ENCODE data around the gene KRT222. TPM values are rescaled to one million over a fixed set of nuclear protein-coding genes. Genes with fewer than 3 reads are reported as not detected.
A peak's percentile ranks its signal among the peaks of the same experiment; 100 is the strongest.

KRT222 gene
- not detected for total RNA-seq
- total RNA-seq: 0 to 0.08 reads per million in 2 donors

GRCh38 chr17:40664582-40665333 is at the start of gene KRT222:
KRT222 (minus strand) TSS chr17:40665177; CDS start chr17:40665099, 78 bp downstream.
- H3K36me3 Mint-ChIP-seq (ENCODE audit: low read depth): peaks cover 2% of the 10 kb centered on the region
- no peak within 1 kb of the TSS for H3K4me3 Mint-ChIP-seq
- H3K27me3 Mint-ChIP-seq: peaks cover 30% of the 10 kb centered on the region
- no peak within 1 kb of the TSS for H3K27ac Mint-ChIP-seq
- ATAC-seq (no peak), DNase-seq (no peak)
- H3K9me3 ChIP-seq (ENCODE audit: control insufficient read depth, low read length, poor library complexity, severe bottlenecking): no peaks in the 10 kb centered on the region
- peaks cover 3% of the 10 kb centered on the region for H3K4me1 Mint-ChIP-seq

GRCh38 chr17:40714473-40714872 is 49.5 kb upstream of the KRT222 start:
- Mint-ChIP-seq H3K27ac (no peak overlapping the region), H3K36me3 (ENCODE audit: low read depth) (no peaks in the 10 kb centered on the region), H3K4me3 (no peak overlapping the region), H3K4me1 (no peaks in the 10 kb centered on the region), H3K27me3 (peaks cover 39% of the 10 kb centered on the region)
- DNase-seq (no peak), ATAC-seq (no peak)
- no peaks in the 10 kb centered on the region for H3K9me3 ChIP-seq (ENCODE audit: control insufficient read depth, low read length, poor library complexity, severe bottlenecking)

- no peaks in the 10 kb centered on the region for H3K4me1 Mint-ChIP-seq
- no peaks in the 10 kb centered on the region for H3K9me3 ChIP-seq (ENCODE audit: control insufficient read depth, low read length, poor library complexity, severe bottlenecking)
- H3K27me3 Mint-ChIP-seq: peaks cover 50% of the 10 kb centered on the region
- no peak overlapping the region for H3K27ac Mint-ChIP-seq
- DNase-seq (no peak), ATAC-seq (no peak)
- H3K4me3 Mint-ChIP-seq: no peak overlapping the region
- H3K36me3 Mint-ChIP-seq (ENCODE audit: low read depth): no peaks in the 10 kb centered on the region
These were observed 42.8 kb upstream of the KRT222 start for GRCh38 chr17:40707745-40708144.

- H3K36me3 Mint-ChIP-seq (ENCODE audit: low read depth): no peaks in the 10 kb centered on the region
- ATAC-seq (no peak), DNase-seq (no peak)
- no peaks in the 10 kb centered on the region for H3K9me3 ChIP-seq (ENCODE audit: control insufficient read depth, low read length, poor library complexity, severe bottlenecking)
- H3K4me3 Mint-ChIP-seq: no peak overlapping the region
- no peaks in the 10 kb centered on the region for H3K4me1 Mint-ChIP-seq
- peaks cover 50% of the 10 kb centered on the region for H3K27me3 Mint-ChIP-seq
- no peak overlapping the region for H3K27ac Mint-ChIP-seq
These were observed 40.6 kb upstream of the KRT222 start for GRCh38 chr17:40705584-40705983.

- Mint-ChIP-seq H3K4me1 (peaks cover 2% of the 10 kb centered on the region), H3K27me3 (peaks cover 58% of the 10 kb centered on the region), H3K36me3 (ENCODE audit: low read depth) (no peaks in the 10 kb centered on the region), H3K27ac (no peak within 1 kb of the TSS), H3K4me3 (no peak within 1 kb of the TSS)
- no peaks in the 10 kb centered on the region for H3K9me3 ChIP-seq (ENCODE audit: control insufficient read depth, low read length, poor library complexity, severe bottlenecking)
- DNase-seq (no peak), ATAC-seq (no peak)
These were observed 38.7 kb upstream of the KRT222 start, which contains the start of gene KRT24 for GRCh38 chr17:40703652-40704051. KRT24 (minus strand) TSS chr17:40703752; CDS start chr17:40703693, 59 bp downstream.

GRCh38 chr17:40702271-40702670 is 37.3 kb upstream of the KRT222 start:
- Mint-ChIP-seq H3K4me3 (no peak overlapping the region), H3K27me3 (peaks cover 57% of the 10 kb centered on the region), H3K27ac (no peak overlapping the region), H3K36me3 (ENCODE audit: low read depth) (no peaks in the 10 kb centered on the region), H3K4me1 (peaks cover 2% of the 10 kb centered on the region)
- ATAC-seq (no peak), DNase-seq (no peak)
- no peaks in the 10 kb centered on the region for H3K9me3 ChIP-seq (ENCODE audit: control insufficient read depth, low read length, poor library complexity, severe bottlenecking)

GRCh38 chr17:40699853-40700252 is 34.9 kb upstream of the KRT222 start:
- Mint-ChIP-seq H3K27me3 (peaks cover 57% of the 10 kb centered on the region), H3K4me3 (no peak overlapping the region), H3K36me3 (ENCODE audit: low read depth) (no peaks in the 10 kb centered on the region), H3K4me1 (peaks cover 4% of the 10 kb centered on the region), H3K27ac (peak overlapping the region; percentile 32)
- DNase-seq (no peak), ATAC-seq (no peak)
- H3K9me3 ChIP-seq (ENCODE audit: control insufficient read depth, low read length, poor library complexity, severe bottlenecking): no peaks in the 10 kb centered on the region

GRCh38 chr17:40699371-40699770 is 34.4 kb upstream of the KRT222 start:
- DNase-seq (no peak), ATAC-seq (no peak)
- peaks cover 57% of the 10 kb centered on the region for H3K27me3 Mint-ChIP-seq
- H3K9me3 ChIP-seq (ENCODE audit: control insufficient read depth, low read length, poor library complexity, severe bottlenecking): no peaks in the 10 kb centered on the region
- H3K27ac Mint-ChIP-seq: no peak overlapping the region
- no peaks in the 10 kb centered on the region for H3K36me3 Mint-ChIP-seq (ENCODE audit: low read depth)
- peaks cover 4% of the 10 kb centered on the region for H3K4me1 Mint-ChIP-seq
- no peak overlapping the region for H3K4me3 Mint-ChIP-seq

- DNase-seq: no peak
- Mint-ChIP-seq H3K27ac (no peak overlapping the region), H3K4me1 (peaks cover 4% of the 10 kb centered on the region), H3K36me3 (ENCODE audit: low read depth) (no peaks in the 10 kb centered on the region), H3K27me3 (peaks cover 53% of the 10 kb centered on the region), H3K4me3 (no peak overlapping the region)
- no peaks in the 10 kb centered on the region for H3K9me3 ChIP-seq (ENCODE audit: control insufficient read depth, low read length, poor library complexity, severe bottlenecking)
- ATAC-seq: no peak
These were observed 32.3 kb upstream of the KRT222 start for GRCh38 chr17:40697297-40697696.

GRCh38 chr17:40696651-40697072 is 31.7 kb upstream of the KRT222 start:
- no peak for DNase-seq
- no peak overlapping the region for H3K4me3 Mint-ChIP-seq
- no peak for ATAC-seq
- peak overlapping the region; percentile 27 for H3K27ac Mint-ChIP-seq
- H3K4me1 Mint-ChIP-seq: peaks cover 4% of the 10 kb centered on the region
- H3K27me3 Mint-ChIP-seq: peaks cover 54% of the 10 kb centered on the region
- no peaks in the 10 kb centered on the region for H3K9me3 ChIP-seq (ENCODE audit: control insufficient read depth, low read length, poor library complexity, severe bottlenecking)
- no peaks in the 10 kb centered on the region for H3K36me3 Mint-ChIP-seq (ENCODE audit: low read depth)

GRCh38 chr17:40695874-40696472 is 31.0 kb upstream of the KRT222 start:
- Mint-ChIP-seq H3K4me1 (peaks cover 4% of the 10 kb centered on the region), H3K36me3 (ENCODE audit: low read depth) (no peaks in the 10 kb centered on the region), H3K27me3 (peaks cover 56% of the 10 kb centered on the region), H3K27ac (peak overlapping the region; percentile 27), H3K4me3 (no peak overlapping the region)
- H3K9me3 ChIP-seq (ENCODE audit: control insufficient read depth, low read length, poor library complexity, severe bottlenecking): no peaks in the 10 kb centered on the region
- DNase-seq: no peak
- ATAC-seq: no peak

- ATAC-seq (no peak), DNase-seq (no peak)
- Mint-ChIP-seq H3K27me3 (peaks cover 56% of the 10 kb centered on the region), H3K36me3 (ENCODE audit: low read depth) (no peaks in the 10 kb centered on the region), H3K4me1 (peaks cover 2% of the 10 kb centered on the region), H3K4me3 (no peak overlapping the region), H3K27ac (no peak overlapping the region)
- no peaks in the 10 kb centered on the region for H3K9me3 ChIP-seq (ENCODE audit: control insufficient read depth, low read length, poor library complexity, severe bottlenecking)
These were observed 29.6 kb upstream of the KRT222 start for GRCh38 chr17:40694584-40694983.

- no peaks in the 10 kb centered on the region for H3K9me3 ChIP-seq (ENCODE audit: control insufficient read depth, low read length, poor library complexity, severe bottlenecking)
- Mint-ChIP-seq H3K27me3 (peaks cover 12% of the 10 kb centered on the region), H3K36me3 (ENCODE audit: low read depth) (no peaks in the 10 kb centered on the region), H3K4me1 (no peaks in the 10 kb centered on the region), H3K4me3 (no peak overlapping the region), H3K27ac (no peak overlapping the region)
- DNase-seq: no peak
- no peak for ATAC-seq
These were observed 22.1 kb upstream of the KRT222 start for GRCh38 chr17:40687106-40687505.

GRCh38 chr17:40686192-40686591 is 21.2 kb upstream of the KRT222 start:
- peaks cover 14% of the 10 kb centered on the region for H3K27me3 Mint-ChIP-seq
- ATAC-seq (no peak), DNase-seq (no peak)
- no peaks in the 10 kb centered on the region for H3K4me1 Mint-ChIP-seq
- H3K27ac Mint-ChIP-seq: no peak overlapping the region
- no peaks in the 10 kb centered on the region for H3K9me3 ChIP-seq (ENCODE audit: control insufficient read depth, low read length, poor library complexity, severe bottlenecking)
- H3K4me3 Mint-ChIP-seq: no peak overlapping the region
- no peaks in the 10 kb centered on the region for H3K36me3 Mint-ChIP-seq (ENCODE audit: low read depth)

Data from T-helper 17 cell (primary cell).